Measurements from ENCODE around the gene DCLRE1B. TPM values are rescaled to one million over a fixed set of nuclear protein-coding genes. Genes with fewer than 3 reads are reported as not detected.

DCLRE1B gene
- total and polyA plus RNA-seq, 9 of the 15 experiments (the other 6 are each of a cell fraction or from before 2014, with no cell fraction given), result 10.6 to 28.8 (median 17.2) TPM

GRCh38 chr1:113858982-113859381 lies 46.1 kb upstream of the DCLRE1B start (continued):
- no peak for TF ChIP-seq RNF219 (CRISPR knock-in tag; IDR thresholded peaks at IDR 0.05)
- TF ChIP-seq NR3C1 (CRISPR knock-in tag; IDR thresholded peaks at IDR 0.05), result no peak
- TF ChIP-seq RAD21 (CRISPR knock-in tag; conservative IDR thresholded peaks at IDR 0.05 in 1 of 2, IDR thresholded peaks at IDR 0.05 in 1 of 2), result no peak

DNA sequence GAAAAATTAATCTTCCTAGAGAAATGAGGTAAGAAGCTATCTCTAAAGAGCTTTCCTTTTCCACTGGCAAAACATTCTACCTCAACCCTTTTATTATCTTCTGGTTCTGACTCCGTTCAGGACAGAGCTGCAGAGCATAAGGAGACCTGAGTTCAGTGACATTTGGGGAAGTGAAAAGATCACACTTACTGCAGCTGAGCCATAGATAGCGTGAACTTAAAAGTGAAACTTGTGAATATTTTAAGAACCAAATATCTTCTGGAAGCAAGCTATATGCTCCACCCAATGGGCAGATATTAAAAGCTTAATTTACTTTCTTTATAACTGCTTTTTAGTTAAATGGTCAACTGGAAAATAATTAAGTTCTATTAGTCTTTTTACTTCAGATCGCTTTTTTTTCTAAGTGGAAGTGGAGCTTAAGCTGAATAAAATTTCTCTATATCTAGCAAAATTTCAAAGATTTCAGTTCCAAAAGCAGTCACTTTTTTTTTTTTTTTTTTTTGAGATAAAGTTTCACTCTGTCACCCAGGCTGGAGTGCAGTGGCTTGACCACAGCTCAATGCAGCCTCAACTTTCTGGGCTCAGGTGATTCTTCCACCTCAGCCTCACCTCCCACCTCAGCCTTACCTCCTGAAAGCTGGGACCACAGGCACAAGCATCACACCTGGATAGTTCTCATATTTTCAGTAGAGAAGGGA lies 45.5 kb upstream of the DCLRE1B start:
- DNase-seq (ENCODE audit: extremely low read depth in 1 of 4, low spot score in 3 of 4) (peak in 1 of 4 experiments; percentile 57), ATAC-seq (peak; percentile 81), FAIRE-seq (peak; percentile 23)
- H4K20me1 ChIP-seq (replicated peaks; ENCODE audit: control insufficient read depth, insufficient read depth, low read length), result no peaks in the 10 kb centered on the region
- H3K9ac ChIP-seq (ENCODE audit: insufficient read depth in 1 of 2, low read depth in 2 of 2, low read length in 2 of 2), result peak overlapping the region; percentile 1 to 33; a peak in 2 of 4 replicates
- no peaks in the 10 kb centered on the region for H3K27me3 ChIP-seq (ENCODE audit: control insufficient read depth in 2 of 2, insufficient read depth in 2 of 2, low read length in 2 of 2)
- peak overlapping the region; percentile 30 for H2AFZ ChIP-seq (ENCODE audit: low read depth, low read length)
- BruUV-seq (replicated peaks), result no TSS peak
- H3K4me2 ChIP-seq (ENCODE audit: insufficient read depth, low read length), result peak overlapping the region; percentile 32
- intact Hi-C loops (cut with micrococcal nuclease) (no loop called here), in situ Hi-C loops (cut with MboI) (no loop called here)
- ChIA-PET POLR2A (interaction anchor here (0.5 to 1.7 kb wide), 10 partner anchors 9 to 591 kb away, joined by 3 to 7 read pairs (median 4); no protein-coding TSS in a partner anchor), CTCF (ENCODE audit: low intra/inter-chr PET ratio) (no interaction called here)
- H3K36me3 ChIP-seq (ENCODE audit: control insufficient read depth, insufficient read depth, low read length), result no peaks in the 10 kb centered on the region
- H3K79me2 ChIP-seq (ENCODE audit: control insufficient read depth, insufficient read depth, low read length), result no peaks in the 10 kb centered on the region
- H3K4me3 ChIP-seq, result no peak overlapping the region
- H3K27ac ChIP-seq (ENCODE audit: extremely low read depth, low read depth, low read length), result peak overlapping the region; percentile 19; the same call in 1 of the 3 replicates
- 8% methylated on average over 3 of the region's 3 CpGs for WGBS (ENCODE audit: insufficient coverage, low coverage, missing lambda C conversion rate)
- peaks cover 4 to 13% of the 10 kb centered on the region in 2 experiments; a peak in 3 of 5 replicates for H3K4me1 ChIP-seq (replicated peaks in 1 of 2; ENCODE audit: control insufficient read depth in 2 of 2, insufficient read depth in 2 of 2, low read length in 2 of 2)
- no peaks in the 10 kb centered on the region for H3K9me3 ChIP-seq (replicated peaks; ENCODE audit: control insufficient read depth, insufficient read depth, low read depth, low read length)
- H3K9me1 ChIP-seq (ENCODE audit: control insufficient read depth, insufficient read depth, low read length), result no peaks in the 10 kb centered on the region
- TF ChIP-seq BHLHE40 (IDR thresholded peaks at IDR 0.05; ENCODE audit: low read length) (peak; percentile 33; the same call in 1 of the 2 replicates), CXXC5 (CRISPR knock-in tag; IDR thresholded peaks at IDR 0.05) (0 out of 2 replicates have a peak, but pooled peaks have one; percentile 30), USF2 (CRISPR knock-in tag; IDR thresholded peaks at IDR 0.05) (no peak), ZNF717 (CRISPR knock-in tag; IDR thresholded peaks at IDR 0.05) (no peak), BRCA1 (IDR thresholded peaks at IDR 0.05) (no peak), BRCA1 (CRISPR knock-in tag; IDR thresholded peaks at IDR 0.05) (no peak), SMARCB1 (IDR thresholded peaks at IDR 0.05; ENCODE audit: insufficient read length, low read depth) (peak; percentile 89), SRF (CRISPR knock-in tag; IDR thresholded peaks at IDR 0.05) (no peak), SUPT5H (IDR thresholded peaks at IDR 0.05) (no peak), ZNF512 (tag; IDR thresholded peaks at IDR 0.05) (peak; percentile 34; the same call in 1 of the 2 replicates), ZEB2 (IDR thresholded peaks at IDR 0.05) (no peak), EP300 (IDR thresholded peaks at IDR 0.05; ENCODE audit: low read length) (no peak), ZNF384 (IDR thresholded peaks at IDR 0.05; ENCODE audit: low read depth, low read length) (peak; percentile 43), RFX7 (CRISPR knock-in tag; IDR thresholded peaks at IDR 0.05) (no peak), SPI1 (IDR thresholded peaks at IDR 0.05; ENCODE audit: borderline replicate concordance, low read depth, low read length) (peak; percentile 94)

Data from K562 (cell line).